H1 (cell line): ENCODE data around the gene MYO1F. TPM values are rescaled to one million over a fixed set of nuclear protein-coding genes. Genes with fewer than 3 reads are reported as not detected.

Experiments used
- CTCF ChIA-PET: fragments of 300-600 bp; sonication (Branson Sonifier 250); formaldehyde crosslinking; loops from one replicate; lab custom pipeline; 2021; ENCODE audit not compliant: partially characterized antibody; lab: Charles Lee
- POLR2A ChIA-PET: fragments of 300-600 bp; sonication (Branson Sonifier 250); formaldehyde crosslinking; loops from one replicate; lab custom pipeline; 2021; ENCODE audit warnings: inconsistent platforms; ENCODE audit not compliant: partially characterized antibody; lab: Charles Lee
- DNase-seq, 2 experiments: peaks; one replicate each; pipeline versions ENCODE4 v3.0.0 to v3.0.0-alpha.2; 2010 to 2022; ENCODE audit warnings: low spot score in 2 of 2, low read depth in 1 of 2, mixed read lengths in 1 of 2
- FAIRE-seq: peaks from 2 replicates; lab custom pipeline; 2011; peaks lifted over from hg19 to GRCh38; lab: Jason Lieb, UNC
- H2AFZ ChIP-seq: 2 replicates; pipeline ENCODE4 v1.8.1; 2012; ENCODE audit warnings: low read length, inconsistent platforms
- H2AK5ac ChIP-seq: 2 replicates; pipeline ENCODE4 v1.6.1; 2013; ENCODE audit warnings: low read depth, low read length
- H2BK120ac ChIP-seq: replicated peaks from 2 replicates; pipeline ENCODE3; 2013; ENCODE audit warnings: low read depth, low read length, inconsistent platforms
- H2BK12ac ChIP-seq: 2 replicates; pipeline ENCODE4 v1.6.1; 2013; ENCODE audit warnings: low read depth, low read length
- H2BK15ac ChIP-seq: 2 replicates; pipeline ENCODE4 v1.6.1; 2013; ENCODE audit warnings: low read length
- H2BK20ac ChIP-seq: 2 replicates; pipeline ENCODE4 v1.6.1; 2013; ENCODE audit warnings: low read length
- H2BK5ac ChIP-seq: 2 replicates; pipeline ENCODE4 v1.6.1; 2013; ENCODE audit warnings: low read depth, low read length
- H3K14ac ChIP-seq: 2 replicates; pipeline ENCODE4 v1.6.1; 2013; ENCODE audit warnings: inconsistent platforms; ENCODE audit not compliant: insufficient read length
- H3K18ac ChIP-seq: 2 replicates; pipeline ENCODE4 v1.6.1; 2013; ENCODE audit warnings: low read length; ENCODE audit errors: extremely low read depth
- H3K23ac ChIP-seq: 2 replicates; pipeline ENCODE4 v1.6.1; 2013; ENCODE audit warnings: inconsistent platforms; ENCODE audit not compliant: insufficient read length
- H3K23me2 ChIP-seq: 2 replicates; pipeline ENCODE4 v1.6.1; 2013; ENCODE audit warnings: low read depth, low read length
- H3K27ac ChIP-seq: 2 replicates; pipeline ENCODE4 v1.6.1; 2011; ENCODE audit warnings: low read depth, low read length, inconsistent platforms
- H3K27me3 ChIP-seq, 4 experiments: replicated peaks in 1 of 4; 1 replicate in 1 of 4; 2 replicates in 3 of 4; pipeline versions ENCODE4 v1.6.1 to v1.8.1; 2011 to 2013; ENCODE audit warnings: low read length in 3 of 4, mild to moderate bottlenecking in 3 of 4, inconsistent platforms in 2 of 4, mixed read lengths in 2 of 4, moderate library complexity in 1 of 4; ENCODE audit not compliant: control insufficient read depth in 3 of 4, insufficient read depth in 3 of 4; ENCODE audit errors: extremely low read depth in 1 of 4
- H3K36me3 ChIP-seq, 4 experiments: 2 replicates each; pipeline versions ENCODE4 v1.6.1 to v1.8.1; 2011 to 2013; ENCODE audit warnings: mild to moderate bottlenecking in 4 of 4, low read length in 3 of 4, moderate library complexity in 2 of 4, control low read depth in 1 of 4, inconsistent platforms in 1 of 4; ENCODE audit not compliant: insufficient read depth in 4 of 4, control insufficient read depth in 2 of 4
- H3K4ac ChIP-seq: replicated peaks from 2 replicates; pipeline ENCODE3; 2013; ENCODE audit warnings: low read length, low read depth, mixed read lengths, inconsistent platforms; ENCODE audit not compliant: insufficient read length
- H3K4me1 ChIP-seq, 4 experiments: replicated peaks in 1 of 4; 1 replicate in 1 of 4; 2 replicates in 3 of 4; pipeline versions ENCODE4 v1.6.1 to v1.8.1; 2011 to 2013; ENCODE audit warnings: low read length in 3 of 4, inconsistent platforms in 2 of 4, mixed read lengths in 1 of 4; ENCODE audit not compliant: insufficient read depth in 4 of 4, control insufficient read depth in 3 of 4
- H3K4me2 ChIP-seq, 2 experiments: 2 replicates each; pipeline versions ENCODE4 v1.6.1 to v1.8.1; 2011 to 2013; ENCODE audit warnings: low read depth in 2 of 2, low read length in 2 of 2, control low read depth in 1 of 2, inconsistent platforms in 1 of 2, mild to moderate bottlenecking in 1 of 2; ENCODE audit not compliant: insufficient read depth in 1 of 2
- H3K4me3 ChIP-seq, 4 experiments: fragments of 200-600, 300-600 bp in 1 of 4; sonication (generic), shearing (Covaris generic), sonication (Bioruptor Twin) in 1 of 4; 2 replicates each; pipeline versions ENCODE4 v1.5.1 to v1.8.1; 2011 to 2016; ENCODE audit warnings: low read length in 4 of 4, low read depth in 3 of 4, control low read depth in 2 of 4, inconsistent platforms in 2 of 4, mild to moderate bottlenecking in 2 of 4, mixed read lengths in 1 of 4, moderate library complexity in 1 of 4; ENCODE audit not compliant: insufficient read depth in 2 of 4; ENCODE audit errors: extremely low read depth in 1 of 4
- H3K56ac ChIP-seq: replicated peaks from 2 replicates; pipeline ENCODE3; 2013; ENCODE audit warnings: low read depth, mild to moderate bottlenecking, mixed read lengths, low read length, inconsistent platforms; ENCODE audit not compliant: insufficient read length
- H3K79me1 ChIP-seq: 2 replicates; pipeline ENCODE4 v1.6.1; 2013; ENCODE audit warnings: low read depth, low read length, control low read depth
- H3K79me2 ChIP-seq, 2 experiments: 2 replicates each; pipeline versions ENCODE4 v1.6.1 to v1.8.1; 2012 to 2013; ENCODE audit warnings: low read length in 2 of 2, mild to moderate bottlenecking in 2 of 2, inconsistent platforms in 1 of 2; ENCODE audit not compliant: insufficient read depth in 2 of 2, control insufficient read depth in 1 of 2
- H3K9ac ChIP-seq, 4 experiments: replicated peaks in 1 of 4; 1 replicate in 1 of 4; 2 replicates in 3 of 4; pipeline versions ENCODE4 v1.6.1 to v1.8.1; 2011 to 2013; ENCODE audit warnings: low read depth in 3 of 4, low read length in 3 of 4, control low read depth in 2 of 4, mild to moderate bottlenecking in 2 of 4, moderate library complexity in 2 of 4, inconsistent platforms in 1 of 4; ENCODE audit errors: extremely low read depth in 1 of 4
- H3K9me3 ChIP-seq, 2 experiments: 2 replicates each; pipeline versions ENCODE4 v1.6.1 to v1.8.1; 2012 to 2013; ENCODE audit warnings: mild to moderate bottlenecking in 2 of 2, moderate library complexity in 2 of 2, control low read depth in 1 of 2, inconsistent platforms in 1 of 2, low read depth in 1 of 2, low read length in 1 of 2, mixed read lengths in 1 of 2; ENCODE audit not compliant: insufficient read depth in 2 of 2
- H4K20me1 ChIP-seq, 2 experiments: replicated peaks in 1 of 2; 2 replicates each; pipeline versions ENCODE3 to v1.8.1; 2011 to 2013; ENCODE audit warnings: inconsistent platforms in 2 of 2, low read length in 2 of 2, mild to moderate bottlenecking in 1 of 2; ENCODE audit not compliant: insufficient read depth in 2 of 2, control insufficient read depth in 1 of 2
- H4K5ac ChIP-seq: 2 replicates; pipeline ENCODE4 v1.6.1; 2013; ENCODE audit warnings: low read length, low read depth, mixed read lengths, inconsistent platforms; ENCODE audit not compliant: insufficient read length
- H4K8ac ChIP-seq: 2 replicates; pipeline ENCODE4 v1.8.0; 2013; ENCODE audit warnings: mild to moderate bottlenecking, moderate library complexity, low read length, inconsistent platforms; ENCODE audit not compliant: insufficient read depth; ENCODE audit errors: extremely low read depth
- H4K91ac ChIP-seq: replicated peaks from 2 replicates; pipeline ENCODE3; 2013; ENCODE audit warnings: low read length, mixed read lengths, inconsistent platforms; ENCODE audit not compliant: insufficient read length
- BACH1 ChIP-seq: IDR thresholded peaks from 2 replicates; pipeline ENCODE4 v1.6.1; 2012; ENCODE audit warnings: low read length, improper control_type of control experiment
- CBX8 ChIP-seq: fragments of 300-800, 300-1000 bp; sonication (generic); IDR thresholded peaks from 2 replicates; pipeline ENCODE4 v1.7.1; 2016; ENCODE audit warnings: low read depth, low read length, borderline replicate concordance
- NRF1 ChIP-seq: IDR thresholded peaks from 2 replicates; pipeline ENCODE4 v1.6.1; 2011; ENCODE audit warnings: mild to moderate bottlenecking, low read depth, low read length, improper control_type of control experiment
- RBBP5 ChIP-seq: IDR thresholded peaks from 2 replicates; pipeline ENCODE4 v1.7.1; 2012; ENCODE audit warnings: low read depth, mild to moderate bottlenecking, inconsistent platforms, low read length, moderate library complexity, borderline replicate concordance
- SP4 ChIP-seq: IDR thresholded peaks from 2 replicates; pipeline ENCODE4 v1.6.1; 2012; ENCODE audit warnings: low read length, inconsistent platforms
- WGBS, 2 experiments: shearing (Covaris generic) in 1 of 2; methylation state at CpG; one replicate each; pipeline versions ENCODE4 v1.1.6 to v1.1.7; 2013 to 2015; ENCODE audit warnings: low lambda C conversion rate in 2 of 2, mixed read lengths in 2 of 2, inconsistent platforms in 1 of 2, low coverage in 1 of 2, missing lambda C conversion rate in 1 of 2; ENCODE audit not compliant: insufficient replicate concordance in 2 of 2, insufficient coverage in 1 of 2, insufficient read length in 1 of 2; ENCODE audit errors: extremely low coverage in 1 of 2, missing lambda C conversion rate in 1 of 2; 5-methylcytosine and 5-hydroxymethylcytosine counted together
- polyA plus RNA-seq, 7 experiments: library from polyadenylated mRNA; depleted of rRNA in 3 of 7; stranded (reverse) in 5 of 7; unstranded in 2 of 7; fragments of >200 nt in 5 of 7; fragments of 200-250 nt in 2 of 7; gene quantifications; 1 replicate in 5 of 7; 2 replicates in 1 of 7; 4 replicates in 1 of 7; pipeline versions ENCODE4 v1.2.1 to v1.2.3, GENCODE V29; 2011 to 2013; ENCODE audit warnings: missing spikeins in 2 of 7, mixed read lengths in 2 of 7
- total RNA-seq: library from RNA; stranded (reverse); fragmentation: NEBNext Ultra II Directional; extraction: Animal tissue kit (Norgen Biotek cat#: 25700); gene quantifications from 2 replicates; pipeline ENCODE4 v1.2.1, GENCODE V29; 2021
- TF ChIP-seq, protein P1 (sequence below): IDR thresholded peaks from 2 replicates; pipeline ENCODE4 v1.6.1; 2011; ENCODE audit warnings: low read depth, mild to moderate bottlenecking, low read length; ENCODE audit not compliant: insufficient read depth

Gene MYO1F
- total and polyA plus RNA-seq, 2 of the 8 experiments (the other 6 are each of a cell fraction or from before 2014, with no cell fraction given): 1.4 to 4.6 TPM

GRCh38 chr19:8607386-8607785, 30.1 kb upstream of the MYO1F start:
- H2AK5ac ChIP-seq: no peak overlapping the region
- no peak overlapping the region for H2AFZ ChIP-seq
- WGBS, 2 experiments: 94% methylated on average over 4 of the region's 4 CpGs; no CpG with 5 or more reads in 1 of the 2 experiments
- no peak overlapping the region for H4K91ac ChIP-seq
- H2BK120ac ChIP-seq: no peak overlapping the region
- H2BK15ac ChIP-seq: no peak overlapping the region
- no peak overlapping the region for H4K8ac ChIP-seq
- no peak overlapping the region for H3K4me3 ChIP-seq
- H3K23me2 ChIP-seq: peaks cover 17% of the 10 kb centered on the region
- DNase-seq: no peak
- H3K79me1 ChIP-seq: peaks cover 6% of the 10 kb centered on the region
- ChIA-PET CTCF (interaction anchor here (0.7 to 1.4 kb wide), 6 partner anchors 11 to 29 kb away, joined by 3 to 5 read pairs (median 3); no protein-coding TSS in a partner anchor), POLR2A (interaction anchor here (1.1 to 7.5 kb wide), 4 partner anchors 11 to 21 kb away, joined by 3 to 117 read pairs (median 5); no protein-coding TSS in a partner anchor)
- no peak overlapping the region for H3K14ac ChIP-seq
- H3K23ac ChIP-seq: no peak overlapping the region
- H3K4me1 ChIP-seq: peaks cover 10 to 29% (median 19%) of the 10 kb centered on the region in 4 experiments
- H2BK20ac ChIP-seq: no peak overlapping the region
- TF ChIP-seq, protein P1, sequence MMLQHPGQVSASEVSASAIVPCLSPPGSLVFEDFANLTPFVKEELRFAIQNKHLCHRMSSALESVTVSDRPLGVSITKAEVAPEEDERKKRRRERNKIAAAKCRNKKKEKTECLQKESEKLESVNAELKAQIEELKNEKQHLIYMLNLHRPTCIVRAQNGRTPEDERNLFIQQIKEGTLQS: no peak
- no peak for TF ChIP-seq CBX8
- TF ChIP-seq NRF1: no peak
- TF ChIP-seq BACH1: no peak
- no peak for TF ChIP-seq SP4
- TF ChIP-seq RBBP5: no peak
- peaks cover 0 to 3% of the 10 kb centered on the region in 2 experiments for H4K20me1 ChIP-seq
- H2BK5ac ChIP-seq: 0 out of 2 replicates have a peak overlapping the region, but pooled peaks have one; percentile 44
- no peak overlapping the region for H3K4me2 ChIP-seq
- H4K5ac ChIP-seq: no peak overlapping the region
- H3K56ac ChIP-seq: no peak overlapping the region
- no peak overlapping the region for H3K18ac ChIP-seq
- no peak overlapping the region for H2BK12ac ChIP-seq
- no peak overlapping the region for H3K4ac ChIP-seq
- no peak overlapping the region for H3K27ac ChIP-seq
- H3K27me3 ChIP-seq: no peaks in the 10 kb centered on the region
- peaks cover 5% of the 10 kb centered on the region in 2 experiments; a peak in 3 of 4 replicates for H3K9me3 ChIP-seq
- no peak overlapping the region for H3K9ac ChIP-seq
- FAIRE-seq: no peak
- H3K36me3 ChIP-seq: peaks cover 0 to 12% (median 4%) of the 10 kb centered on the region in 4 experiments; a peak in 3 of 8 replicates
- H3K79me2 ChIP-seq: peaks cover 0 to 6% of the 10 kb centered on the region in 2 experiments; a peak in 1 of 4 replicates
